Naive thymus-derived CD8-positive, alpha-beta T cell (primary cell): ENCODE data around the gene SRC. TPM values are rescaled to one million over a fixed set of nuclear protein-coding genes. Genes with fewer than 3 reads are reported as not detected.

ENCODE experiments used
- ATAC-seq, 2 donors: fragments of 150-1000 bp; cut with Tn5 transposase in 1 of 2; sonication (Bioruptor Pico), chemical (Tn5 transposase) in 1 of 2; 1 replicate in 1 of 2; 2 replicates in 1 of 2; pipeline ENCODE4 v1.10.0; 2021; ENCODE audit warnings: mild to moderate bottlenecking in 2 of 2, moderate library complexity in 2 of 2
- POLR2A ChIA-PET: fragments of 350-600 bp; sonication (Branson Sonifier 250); formaldehyde crosslinking; loops from one replicate; lab custom pipeline; 2021; ENCODE audit warnings: antibody characterized with exemption; lab: Charles Lee
- DNase-seq, 10 donors: peaks; one replicate each; pipeline versions ENCODE4 v3.0.0 to v3.0.0-alpha.2; 2020 to 2022
- H3K27ac Mint-ChIP-seq, 10 donors: one replicate each; pipeline ENCODE4 v1.8.0; 2020 to 2022; ENCODE audit warnings: mild to moderate bottlenecking in 10 of 10, mixed read lengths in 10 of 10, moderate library complexity in 4 of 10, inconsistent platforms in 1 of 10
- H3K27me3 Mint-ChIP-seq, 5 donors: one replicate each; pipeline ENCODE4 v1.8.0; 2021 to 2022; ENCODE audit warnings: mixed read lengths in 5 of 5
- H3K36me3 Mint-ChIP-seq, 3 donors: one replicate each; pipeline ENCODE4 v1.8.0; 2020 to 2022; ENCODE audit warnings: mixed read lengths in 3 of 3, mild to moderate bottlenecking in 2 of 3, inconsistent platforms in 1 of 3
- H3K4me1 Mint-ChIP-seq, 4 donors: one replicate each; pipeline ENCODE4 v1.8.0; 2021 to 2022; ENCODE audit warnings: mixed read lengths in 4 of 4
- H3K4me3 Mint-ChIP-seq, 10 donors: one replicate each; pipeline ENCODE4 v1.8.0; 2020 to 2022; ENCODE audit warnings: mild to moderate bottlenecking in 10 of 10, mixed read lengths in 10 of 10, moderate library complexity in 6 of 10, inconsistent platforms in 1 of 10
- H3K9me3 Mint-ChIP-seq, 9 donors: one replicate each; pipeline ENCODE4 v1.8.0; 2020 to 2022; ENCODE audit warnings: mixed read lengths in 9 of 9, mild to moderate bottlenecking in 3 of 9, inconsistent platforms in 1 of 9, moderate library complexity in 1 of 9
- polyA plus RNA-seq, 3 donors: library from polyadenylated mRNA; unstranded; fragments of 300-500 nt; fragmentation: Illumina TruSeq; gene quantifications; one replicate each; pipeline ENCODE4 v1.2.3, GENCODE V29; 2021
- total RNA-seq, 8 experiments: library from RNA in 2 of 8; stranded (reverse) in 2 of 8; gene quantifications; one replicate each; pipeline ENCODE4 v1.2.3 and lab custom pipeline; 2021 to 2026

Gene SRC
- total and polyA plus RNA-seq, 5 experiments from 2014 or later: 0.07 to 2.4 (median 0.60) TPM; not detected in 2

GRCh38 chr20:37308086-37309050 lies 37.6 kb upstream of the SRC start:
- Mint-ChIP-seq H3K36me3 (peaks cover 0 to 75% (median 6%) of the 10 kb centered on the region in 3 donors), H3K9me3 (no peaks in the 10 kb centered on the region), H3K27ac (peak overlapping the region in 2 of 10 donors; percentile 11 to 25), H3K27me3 (no peaks in the 10 kb centered on the region), H3K4me3 (no peak overlapping the region), H3K4me1 (peaks cover 6 to 25% (median 11%) of the 10 kb centered on the region in 4 donors)
- ATAC-seq: no peak
- DNase-seq: no peak
- POLR2A ChIA-PET: interaction anchor here (0.6 kb wide), 1 partner anchor 20 kb away, joined by 4 read pairs; no protein-coding TSS in a partner anchor

DNA sequence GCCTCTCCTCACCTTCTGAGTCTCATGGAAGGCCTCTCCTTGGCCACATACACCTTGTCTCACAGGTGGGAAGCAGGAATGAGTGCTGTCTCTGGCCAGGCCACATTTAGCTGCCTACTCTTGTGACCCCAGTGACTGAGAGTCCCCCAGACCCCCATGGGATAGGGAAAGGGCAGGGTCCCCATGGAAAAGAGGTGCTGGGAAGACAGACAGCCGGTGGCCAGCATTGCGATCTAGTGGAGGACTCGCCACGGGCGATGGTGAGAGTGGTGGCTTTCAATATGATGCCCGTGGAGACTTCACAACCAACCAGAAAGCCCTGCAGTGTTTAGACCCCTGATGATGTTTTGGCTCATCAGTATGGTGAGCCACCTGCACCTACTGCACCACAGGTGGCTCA lies 36.6 kb upstream of the SRC start:
- Mint-ChIP-seq H3K4me3 (no peak overlapping the region), H3K27ac (peak overlapping the region in 1 of 10 donors; percentile 8)
- POLR2A ChIA-PET: no interaction called here

DNA sequence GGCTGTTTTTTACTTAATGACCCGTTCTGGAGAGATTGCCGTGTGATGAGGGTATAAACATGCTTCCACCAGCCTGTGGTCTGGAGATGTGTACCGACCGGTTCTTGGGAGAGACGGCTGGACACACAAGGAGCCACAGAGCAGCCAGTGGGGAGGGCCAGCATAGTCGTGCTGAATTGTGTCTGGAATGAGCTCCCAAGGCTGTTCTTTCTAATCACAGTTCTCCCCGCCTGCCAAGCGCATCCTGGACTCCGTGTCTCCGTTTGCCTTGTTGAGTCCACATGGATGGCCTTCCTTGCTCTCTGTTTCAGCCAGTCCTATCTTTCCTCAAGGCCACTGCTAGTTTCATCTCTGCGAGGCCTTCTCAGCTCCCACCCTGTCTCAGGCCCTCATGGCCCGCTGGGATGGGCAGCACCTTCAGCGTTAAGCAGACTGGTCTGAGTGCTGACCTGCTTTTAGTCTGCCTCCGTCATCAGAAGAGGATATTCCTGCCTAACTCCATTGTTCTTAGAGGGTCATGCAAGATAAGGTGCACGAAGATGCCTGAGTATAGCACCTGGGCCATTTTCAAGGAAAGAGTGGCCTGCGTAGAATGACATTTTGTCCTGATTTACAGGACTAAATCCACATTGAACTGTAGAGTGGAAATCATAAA lies 35.9 kb upstream of the SRC start:
- Mint-ChIP-seq H3K9me3 (no peaks in the 10 kb centered on the region), H3K27me3 (no peaks in the 10 kb centered on the region), H3K4me1 (peaks cover 18 to 33% (median 20%) of the 10 kb centered on the region in 4 donors), H3K4me3 (no peak overlapping the region), H3K27ac (peak overlapping the region in 1 of 10 donors; percentile 76), H3K36me3 (peaks cover 0 to 67% (median 3%) of the 10 kb centered on the region in 3 donors)
- DNase-seq: peak in 1 of 10 donors; percentile 48
- ATAC-seq: no peak
- POLR2A ChIA-PET: no interaction called here

More for the DNA sequence above, 36.6 kb upstream of the SRC start:
- Mint-ChIP-seq H3K27me3 (no peaks in the 10 kb centered on the region), H3K9me3 (no peaks in the 10 kb centered on the region), H3K36me3 (peaks cover 0 to 71% (median 3%) of the 10 kb centered on the region in 3 donors), H3K4me1 (peaks cover 13 to 32% (median 14%) of the 10 kb centered on the region in 4 donors)
- DNase-seq: no peak
- ATAC-seq: no peak

- ATAC-seq: no peak
- Mint-ChIP-seq H3K4me3 (no peak overlapping the region), H3K4me1 (peaks cover 22 to 39% (median 28%) of the 10 kb centered on the region in 4 donors), H3K27ac (peak overlapping the region in 2 of 10 donors; percentile 43 to 76), H3K27me3 (no peaks in the 10 kb centered on the region), H3K36me3 (peaks cover 0 to 58% (median 3%) of the 10 kb centered on the region in 3 donors), H3K9me3 (no peaks in the 10 kb centered on the region)
- peak in 1 of 10 donors; percentile 45 for DNase-seq
- POLR2A ChIA-PET: no interaction called here
Measured at GRCh38 chr20:37310951-37311350, 35.0 kb upstream of the SRC start.

DNA sequence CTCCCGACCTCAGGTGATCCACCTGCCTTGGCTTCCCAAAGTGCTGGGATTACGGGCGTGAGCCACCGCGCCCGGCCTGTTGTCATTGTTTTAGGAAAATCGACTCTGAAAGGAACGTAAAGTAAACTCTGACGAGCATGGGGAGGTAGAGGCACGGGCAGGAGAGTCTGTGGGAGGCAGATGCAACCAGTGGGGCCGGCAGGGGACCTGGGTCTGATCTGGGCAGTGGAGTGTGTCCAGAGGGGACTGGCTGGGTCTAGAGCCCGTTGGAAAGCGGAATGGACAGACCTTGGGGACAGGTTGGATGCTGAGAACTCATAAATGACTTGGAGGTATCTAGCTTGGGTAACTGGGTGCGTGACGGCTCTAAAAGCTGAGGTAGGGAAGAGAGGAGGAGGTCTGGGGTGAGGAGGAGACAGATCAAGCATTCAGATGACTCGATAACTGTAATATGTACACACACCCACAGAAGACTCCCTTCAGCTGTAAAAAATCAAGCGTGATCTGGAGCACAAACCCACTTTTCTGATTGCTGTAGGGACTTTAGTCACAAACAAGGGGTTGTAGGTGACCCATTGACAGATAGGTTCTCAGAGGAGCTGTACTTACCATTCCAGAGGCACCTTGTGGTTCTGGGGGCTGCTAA lies 34.1 kb upstream of the SRC start:
- peaks cover 0 to 55% (median 3%) of the 10 kb centered on the region in 3 donors for H3K36me3 Mint-ChIP-seq

GRCh38 chr20:37313546-37314091 lies 32.3 kb upstream of the SRC start:
- ATAC-seq: no peak
- POLR2A ChIA-PET: no interaction called here
- H3K27me3 Mint-ChIP-seq: no peaks in the 10 kb centered on the region
- peak in 1 of 10 donors; percentile 11 for DNase-seq
- peaks cover 0 to 49% (median 3%) of the 10 kb centered on the region in 3 donors for H3K36me3 Mint-ChIP-seq
- H3K4me1 Mint-ChIP-seq: peaks cover 31 to 52% (median 45%) of the 10 kb centered on the region in 4 donors
- no peaks in the 10 kb centered on the region for H3K9me3 Mint-ChIP-seq
- H3K27ac Mint-ChIP-seq: peak overlapping the region in 9 of 10 donors; percentile 5 to 88 (median 76)
- no peak overlapping the region for H3K4me3 Mint-ChIP-seq

More for the DNA sequence above, 34.1 kb upstream of the SRC start:
- Mint-ChIP-seq H3K27me3 (no peaks in the 10 kb centered on the region), H3K4me3 (no peak overlapping the region), H3K4me1 (peaks cover 30 to 47% (median 37%) of the 10 kb centered on the region in 4 donors), H3K27ac (peak overlapping the region in 5 of 10 donors; percentile 7 to 35 (median 15)), H3K9me3 (no peaks in the 10 kb centered on the region)
- ATAC-seq: no peak
- peak in 1 of 10 donors; percentile 19 for DNase-seq
- POLR2A ChIA-PET: interaction anchor here (0.8 to 1.1 kb wide), 2 partner anchors 12 to 22 kb away, joined by 3 read pairs; partner anchors contain the start of gene MANBAL

DNA sequence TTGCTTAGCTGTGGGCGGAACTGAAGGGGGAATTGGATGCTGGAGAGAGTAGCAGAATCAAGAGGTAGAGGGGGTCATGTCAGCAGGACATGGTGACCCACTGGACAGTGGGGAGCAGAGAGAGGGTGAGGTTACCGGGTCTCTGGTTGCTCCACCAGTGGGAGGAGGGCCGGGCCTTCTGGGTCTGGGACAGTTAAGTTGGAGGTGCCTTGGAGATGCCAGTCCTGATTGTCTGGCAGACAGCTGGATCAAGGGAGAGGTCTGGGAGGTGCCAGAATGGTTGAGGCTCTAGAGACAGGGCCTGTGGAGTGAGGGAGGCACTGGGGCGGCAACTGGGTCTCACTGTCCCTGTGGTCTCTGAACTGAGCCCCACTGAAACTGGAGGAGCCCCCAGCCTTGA lies 31.8 kb upstream of the SRC start:
- no peak for ATAC-seq
- H3K36me3 Mint-ChIP-seq: peaks cover 0 to 46% (median 3%) of the 10 kb centered on the region in 3 donors
- H3K4me3 Mint-ChIP-seq: no peak overlapping the region
- H3K27me3 Mint-ChIP-seq: no peaks in the 10 kb centered on the region
- peak overlapping the region in 9 of 10 donors; percentile 22 to 88 (median 76) for H3K27ac Mint-ChIP-seq
- POLR2A ChIA-PET: no interaction called here
- H3K4me1 Mint-ChIP-seq: peaks cover 31 to 49% (median 44%) of the 10 kb centered on the region in 4 donors
- H3K9me3 Mint-ChIP-seq: no peaks in the 10 kb centered on the region
- peak in 1 of 10 donors; percentile 34 for DNase-seq

- peaks cover 31 to 51% (median 45%) of the 10 kb centered on the region in 4 donors for H3K4me1 Mint-ChIP-seq
- ATAC-seq (no peak), DNase-seq (peak in 1 of 10 donors; percentile 32)
- POLR2A ChIA-PET: no interaction called here
- no peak overlapping the region for H3K4me3 Mint-ChIP-seq
- H3K27me3 Mint-ChIP-seq: no peaks in the 10 kb centered on the region
- H3K27ac Mint-ChIP-seq: peak overlapping the region in 9 of 10 donors; percentile 75 to 93 (median 87)
- peaks cover 0 to 42% (median 3%) of the 10 kb centered on the region in 3 donors for H3K36me3 Mint-ChIP-seq
- no peaks in the 10 kb centered on the region for H3K9me3 Mint-ChIP-seq
Measured at GRCh38 chr20:37314617-37315016, 31.3 kb upstream of the SRC start.

- H3K36me3 Mint-ChIP-seq: peaks cover 0 to 37% (median 3%) of the 10 kb centered on the region in 3 donors
- ATAC-seq: no peak
- DNase-seq: peak in 1 of 10 donors; percentile 31
Measured at GRCh38 chr20:37315021-37315451, 30.9 kb upstream of the SRC start.

GRCh38 chr20:37315452-37316110 lies 30.4 kb upstream of the SRC start:
- Mint-ChIP-seq H3K9me3 (no peaks in the 10 kb centered on the region), H3K27me3 (no peaks in the 10 kb centered on the region), H3K27ac (peak overlapping the region; percentile 76 to 93 (median 90)), H3K4me3 (peak overlapping the region in 2 of 10 donors; percentile 37 to 54), H3K36me3 (peaks cover 0 to 34% (median 3%) of the 10 kb centered on the region in 3 donors), H3K4me1 (peaks cover 29 to 51% (median 43%) of the 10 kb centered on the region in 4 donors)
- POLR2A ChIA-PET: no interaction called here
- peak in 2 of 10 donors; percentile 10 to 47 for DNase-seq
- ATAC-seq: peak in 1 of 2 donors; percentile 21

More at GRCh38 chr20:37315021-37315451, 30.9 kb upstream of the SRC start:
- POLR2A ChIA-PET: no interaction called here
- peaks cover 30 to 51% (median 45%) of the 10 kb centered on the region in 4 donors for H3K4me1 Mint-ChIP-seq
- H3K4me3 Mint-ChIP-seq: no peak overlapping the region
- no peaks in the 10 kb centered on the region for H3K9me3 Mint-ChIP-seq
- peak overlapping the region; percentile 21 to 93 (median 88) for H3K27ac Mint-ChIP-seq
- no peaks in the 10 kb centered on the region for H3K27me3 Mint-ChIP-seq

GRCh38 chr20:37316116-37316774 lies 29.7 kb upstream of the SRC start:
- ATAC-seq: peak; percentile 88 to 97
- peak in 7 of 10 donors; percentile 18 to 61 (median 42) for DNase-seq
- peaks cover 0 to 27% (median 3%) of the 10 kb centered on the region in 3 donors for H3K36me3 Mint-ChIP-seq
- H3K4me3 Mint-ChIP-seq: peak overlapping the region in 6 of 10 donors; percentile 7 to 54 (median 35)
- H3K27ac Mint-ChIP-seq: peak overlapping the region; percentile 76 to 93 (median 90)
- no peaks in the 10 kb centered on the region for H3K27me3 Mint-ChIP-seq
- no peaks in the 10 kb centered on the region for H3K9me3 Mint-ChIP-seq
- peaks cover 23 to 51% (median 38%) of the 10 kb centered on the region in 4 donors for H3K4me1 Mint-ChIP-seq
- POLR2A ChIA-PET: no interaction called here
